NCI-H1417 (cell line): ENCODE data around the gene TMEM63A.
"Not testable (repeated sequence)": the region's sequence is repeated elsewhere in the genome, so short reads cannot be mapped to it uniquely, and the experiment has no call there.

Source experiments
- DNase-seq, 3 experiments: peaks; one replicate each; lab custom pipeline; 2025; lab: John Stamatoyannopoulos, UW

The TMEM63A gene

DNA sequence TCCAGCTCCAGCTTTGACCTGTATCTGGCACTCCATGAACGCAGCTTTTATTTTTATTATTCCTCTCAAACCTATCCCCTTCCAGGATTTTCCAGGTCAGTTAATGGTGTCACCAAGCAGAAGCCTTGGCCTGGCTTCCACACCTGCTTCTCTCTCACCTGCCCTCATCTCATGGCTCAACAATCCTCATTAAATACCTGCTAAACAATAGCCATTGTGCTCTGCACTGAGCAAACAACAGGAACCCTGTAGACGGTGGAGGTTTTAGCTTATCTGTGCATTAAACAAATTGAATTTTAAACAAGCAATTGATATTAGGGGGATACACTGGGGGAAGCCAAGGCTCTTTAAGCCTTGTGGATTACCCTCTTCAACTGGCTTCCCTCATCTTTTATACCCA, 26.6 kb upstream of the TMEM63A start:
- peak in 2 of 3 experiments; percentile 59 to 91 for DNase-seq

DNA sequence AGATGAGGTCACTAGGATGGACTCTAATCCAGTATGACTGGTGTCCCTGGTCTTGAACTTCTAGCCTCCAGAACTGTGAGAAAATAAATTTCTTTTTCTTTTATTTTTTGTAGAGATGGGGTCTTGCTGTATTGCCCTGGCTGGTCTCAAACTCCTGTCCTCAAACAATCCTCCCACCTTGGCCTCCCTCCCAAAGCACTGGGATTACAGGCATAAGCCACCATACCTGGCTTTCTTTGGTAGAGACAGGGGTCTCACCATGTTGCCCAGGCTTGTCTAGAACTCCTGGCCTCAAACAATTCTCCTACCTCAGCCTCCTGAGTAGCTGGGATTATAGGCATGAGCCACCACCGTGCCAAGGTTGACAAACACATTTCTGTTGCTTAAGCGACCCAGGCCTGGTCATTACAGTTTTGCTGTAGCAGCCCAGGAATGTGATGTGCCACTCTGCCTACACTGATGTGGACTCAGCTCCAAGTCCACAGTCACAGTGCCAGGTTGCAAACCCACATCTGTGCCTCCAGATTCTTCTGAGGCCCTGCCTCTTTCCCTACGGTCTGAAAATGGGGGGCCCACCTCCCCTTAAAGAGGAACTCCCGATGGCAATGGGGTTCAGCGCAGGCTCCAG, 25.9 kb upstream of the TMEM63A start:
- DNase-seq: no peak

DNA sequence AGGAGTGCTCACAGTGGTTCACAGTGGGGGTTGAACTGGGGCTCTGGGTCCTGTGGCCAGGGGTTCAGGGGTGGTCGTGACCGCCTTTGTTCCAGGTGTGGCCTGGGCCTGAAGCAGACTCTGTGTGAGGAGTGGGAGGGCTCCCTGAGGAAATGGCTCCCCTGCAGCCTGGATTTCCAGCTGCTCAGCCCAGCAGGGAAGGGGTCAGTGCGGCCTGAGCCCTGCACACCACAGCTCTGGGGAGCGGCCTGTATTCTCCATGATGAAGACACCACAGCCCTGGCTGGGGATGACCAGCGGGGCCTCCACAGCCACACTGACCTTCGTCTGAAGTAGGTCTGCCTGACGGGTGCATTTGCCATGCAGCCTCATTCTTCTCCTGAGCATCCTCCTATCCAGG, 25.2 kb upstream of the TMEM63A start:
- no peak for DNase-seq

DNA sequence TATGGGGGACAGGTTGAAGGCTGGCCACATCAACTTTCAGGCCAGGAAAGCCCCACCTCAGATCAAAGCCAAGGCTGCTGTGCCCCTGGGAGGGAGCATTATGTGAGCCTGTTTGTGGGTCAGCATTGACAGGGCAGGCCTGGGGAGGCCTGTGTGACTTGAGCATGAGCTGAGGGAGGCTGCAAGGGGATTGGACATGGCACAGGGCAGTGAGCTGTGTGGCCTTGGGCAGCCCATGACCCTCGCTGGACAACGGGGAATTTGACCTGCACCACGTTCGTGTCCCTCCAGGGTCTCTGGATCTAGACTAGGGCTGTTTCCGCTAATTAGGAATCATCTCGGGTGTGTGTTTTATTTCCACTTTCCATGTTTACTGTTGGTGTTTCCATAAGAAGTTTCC, 24.3 kb upstream of the TMEM63A start:
- DNase-seq: no peak

DNA sequence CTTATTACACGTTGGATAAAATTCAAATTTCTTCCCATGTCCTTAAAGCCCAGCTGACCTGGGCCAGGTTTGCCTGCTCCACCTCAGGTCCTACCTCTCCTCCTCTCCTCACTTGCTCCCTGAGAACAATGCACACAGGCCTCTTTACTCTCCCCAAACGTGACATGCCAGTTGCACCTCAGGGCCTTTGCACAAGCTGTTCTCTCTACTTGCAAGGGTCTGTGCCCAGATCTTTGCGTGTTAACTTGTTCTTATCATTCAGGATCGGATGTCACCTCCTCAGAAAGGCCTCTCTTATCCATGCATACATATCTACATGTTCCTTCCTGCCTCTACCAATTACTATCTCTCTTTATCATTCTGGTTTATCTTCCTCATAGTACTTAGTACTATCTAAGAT, 21.4 kb upstream of the TMEM63A start:
- DNase-seq: no peak

DNA sequence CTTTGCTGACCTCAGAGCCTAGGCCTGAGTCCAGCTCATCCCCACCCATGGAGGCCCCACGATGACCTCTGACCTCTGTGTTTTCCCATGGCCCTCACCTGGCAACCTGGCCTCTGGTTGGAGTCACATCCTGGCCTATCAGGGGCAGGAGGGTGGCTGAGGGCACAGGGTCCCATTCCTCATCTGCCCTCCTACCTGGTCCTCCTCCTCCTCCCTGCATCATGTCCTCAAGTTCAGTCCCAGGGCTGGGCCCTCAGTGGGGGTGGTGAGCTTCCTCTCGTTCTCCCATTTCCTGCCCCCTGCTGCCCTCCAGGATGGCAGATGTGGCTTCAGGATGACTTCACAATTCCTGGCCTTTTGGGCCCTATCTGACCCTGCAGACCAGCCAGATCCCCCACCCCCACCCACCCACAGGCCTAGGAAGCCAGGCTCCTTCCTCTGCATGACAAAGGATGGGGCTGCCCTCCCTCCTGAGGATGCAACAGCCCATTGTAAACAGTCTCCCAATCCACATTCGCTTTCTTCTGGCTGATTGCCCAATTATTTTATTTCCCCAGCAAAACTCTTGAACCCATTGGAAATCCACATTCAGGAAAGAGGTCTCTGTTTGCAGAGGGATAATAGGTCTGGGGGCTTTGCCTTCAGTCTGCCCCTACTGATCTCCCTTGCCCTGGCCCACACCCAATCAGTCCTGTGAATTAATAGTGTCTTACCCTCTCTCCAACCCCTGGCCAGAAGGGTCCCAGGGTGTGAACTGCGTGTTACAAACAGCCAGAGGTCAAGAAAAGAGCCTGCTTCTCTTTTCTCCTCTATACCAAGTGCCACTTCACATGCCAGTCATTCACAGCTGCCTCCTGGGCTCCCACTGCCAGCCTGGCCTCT, 17.1 kb upstream of the TMEM63A start:
- no peak for DNase-seq

DNA sequence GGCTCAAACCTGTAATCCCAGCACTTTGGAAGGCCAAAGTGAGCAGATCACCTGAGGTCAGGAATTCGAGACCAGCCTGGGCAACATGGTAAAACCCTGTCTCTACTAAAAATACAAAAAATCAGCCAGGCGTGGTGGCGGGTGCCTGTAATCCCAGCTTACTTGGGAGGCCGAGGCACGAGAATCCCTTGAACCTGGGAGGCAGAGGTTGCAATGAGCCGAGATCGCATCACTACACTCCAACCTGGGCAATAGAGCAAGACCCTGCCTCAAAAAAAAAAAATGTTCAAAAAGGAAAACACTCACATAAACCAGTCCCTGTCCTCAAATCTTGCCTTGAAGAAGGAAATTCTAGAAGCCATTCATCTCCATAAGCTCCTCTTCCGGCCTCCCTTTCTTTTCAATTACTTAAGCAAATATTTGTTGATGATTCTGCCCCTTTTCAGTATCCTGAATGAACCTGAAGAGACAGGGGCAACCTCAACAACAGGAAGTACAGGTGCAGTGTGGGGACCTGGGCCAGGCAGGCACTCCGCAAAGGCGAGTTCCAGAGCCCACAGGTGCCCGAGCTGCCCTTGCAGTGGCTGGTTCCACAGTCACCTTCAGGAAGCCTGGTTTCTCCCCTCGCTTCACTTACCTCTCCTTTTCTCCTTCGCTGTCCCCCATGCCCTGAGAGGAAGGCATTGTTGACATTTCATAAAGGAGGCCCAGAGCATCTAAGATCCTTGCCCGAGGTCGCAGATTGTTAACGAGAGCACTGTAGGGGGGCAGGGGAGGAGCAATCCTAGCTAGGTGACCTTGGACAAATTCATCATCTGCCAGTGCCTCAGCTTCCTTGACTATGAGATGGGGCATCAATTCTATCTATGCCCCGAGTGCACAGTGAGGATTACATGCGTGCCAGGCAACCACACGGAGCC, 15.7 kb upstream of the TMEM63A start:
- peak; percentile 1 to 43 (median 15) for DNase-seq

DNA sequence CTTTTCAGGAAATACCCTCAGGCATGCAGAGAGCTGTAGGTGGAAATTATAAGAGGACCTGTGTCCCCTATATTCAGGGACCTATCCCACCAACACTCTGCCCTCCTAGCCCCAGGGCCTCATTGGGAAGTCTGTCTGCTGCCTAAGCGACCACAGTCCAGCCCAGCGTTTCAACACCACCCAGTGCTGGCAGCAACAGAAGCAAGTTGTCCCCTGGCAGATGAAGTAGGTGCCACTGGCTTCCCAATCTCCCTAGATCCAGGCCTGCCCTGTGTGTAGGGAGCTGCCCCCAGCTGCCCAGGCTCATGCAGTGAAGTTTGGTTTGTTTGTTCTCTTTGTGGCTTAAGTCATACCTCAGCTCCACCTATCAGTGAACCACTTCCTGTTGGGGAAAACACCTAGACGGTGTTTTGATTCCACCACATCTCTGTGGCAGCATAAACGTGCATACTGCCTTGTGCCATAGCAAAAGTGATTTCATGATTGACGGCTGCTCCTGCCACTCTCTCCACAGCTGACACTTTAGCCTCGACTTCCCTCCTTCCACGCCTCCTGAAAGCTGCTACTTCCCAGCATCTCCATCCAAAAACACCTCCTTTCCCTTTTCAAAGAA, 14.9 kb upstream of the TMEM63A start:
- peak in 1 of 3 experiments; percentile 25 for DNase-seq

DNA sequence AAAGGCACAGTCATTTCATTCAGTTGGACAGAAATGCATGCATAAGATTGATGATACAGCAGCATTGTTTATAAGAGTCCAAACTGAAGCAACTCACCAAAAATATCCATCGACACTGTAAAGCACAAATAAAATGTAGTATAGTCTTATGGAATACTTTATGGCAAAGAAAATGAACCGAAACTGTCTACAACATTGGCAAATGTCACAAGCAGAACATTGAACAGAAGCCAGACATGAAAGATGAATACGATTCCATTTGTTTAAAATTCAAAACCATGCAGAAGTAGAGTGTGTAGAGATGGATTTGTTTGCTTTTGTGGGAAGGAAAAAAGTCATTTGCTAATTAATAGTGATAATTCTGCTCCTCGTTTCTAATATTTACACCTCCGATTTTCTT, 14.3 kb upstream of the TMEM63A start:
- DNase-seq: no peak

DNA sequence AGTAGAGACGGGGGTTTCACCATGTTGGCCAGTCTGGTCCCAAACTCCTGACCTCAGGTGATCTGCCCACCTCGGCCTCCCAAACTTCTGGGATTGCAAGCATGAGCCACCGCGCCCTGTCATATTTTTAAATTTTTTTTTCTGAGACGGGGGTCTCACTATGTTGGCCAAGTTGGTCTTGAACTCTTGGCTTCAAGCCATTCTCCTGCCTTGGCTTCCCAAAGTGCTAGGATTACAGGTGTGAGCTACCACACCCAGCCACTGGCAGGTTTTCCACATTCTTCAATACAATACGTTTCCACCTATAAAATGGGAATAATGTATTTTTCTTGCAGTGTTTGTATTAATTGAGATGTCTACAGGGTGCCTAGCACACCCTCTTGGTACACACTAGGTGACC, 10.1 kb upstream of the TMEM63A start:
- no peak for DNase-seq

DNA sequence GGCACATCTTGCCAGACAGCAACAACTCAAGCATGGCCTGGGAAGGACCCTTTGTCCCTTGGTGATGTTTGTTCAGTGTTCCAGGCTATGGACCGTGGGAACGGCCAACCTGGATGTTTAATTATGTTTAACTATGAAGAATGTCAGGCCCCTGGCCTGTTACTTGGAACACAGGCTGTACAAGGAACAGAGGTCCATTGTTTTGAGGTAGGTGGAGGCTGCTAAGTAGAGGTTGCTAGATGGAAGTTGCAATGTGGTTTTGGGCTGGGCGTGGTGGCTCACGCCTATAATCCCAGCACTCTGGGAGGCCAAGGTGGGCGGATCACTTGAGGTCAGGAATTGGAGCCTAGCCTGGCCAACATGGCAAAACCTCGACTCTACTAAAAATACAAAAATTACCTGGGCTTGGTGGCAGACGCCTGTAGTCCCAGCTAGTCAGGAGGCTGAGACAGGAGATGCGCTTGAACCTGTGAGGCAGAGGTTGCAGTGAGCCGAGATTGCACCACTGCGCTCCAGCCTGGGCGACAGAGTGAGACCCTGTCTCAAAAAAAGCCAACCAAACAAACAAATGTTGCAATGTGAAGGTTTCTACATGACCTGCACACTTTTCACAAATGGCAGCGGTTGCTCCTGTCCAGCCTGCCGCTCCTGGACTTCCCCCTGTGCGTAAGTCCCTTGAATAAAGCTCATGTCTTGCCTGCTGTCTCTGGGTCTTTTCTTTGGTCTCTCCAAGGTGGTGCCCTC, 9.2 kb upstream of the TMEM63A start:
- no peak for DNase-seq

DNA sequence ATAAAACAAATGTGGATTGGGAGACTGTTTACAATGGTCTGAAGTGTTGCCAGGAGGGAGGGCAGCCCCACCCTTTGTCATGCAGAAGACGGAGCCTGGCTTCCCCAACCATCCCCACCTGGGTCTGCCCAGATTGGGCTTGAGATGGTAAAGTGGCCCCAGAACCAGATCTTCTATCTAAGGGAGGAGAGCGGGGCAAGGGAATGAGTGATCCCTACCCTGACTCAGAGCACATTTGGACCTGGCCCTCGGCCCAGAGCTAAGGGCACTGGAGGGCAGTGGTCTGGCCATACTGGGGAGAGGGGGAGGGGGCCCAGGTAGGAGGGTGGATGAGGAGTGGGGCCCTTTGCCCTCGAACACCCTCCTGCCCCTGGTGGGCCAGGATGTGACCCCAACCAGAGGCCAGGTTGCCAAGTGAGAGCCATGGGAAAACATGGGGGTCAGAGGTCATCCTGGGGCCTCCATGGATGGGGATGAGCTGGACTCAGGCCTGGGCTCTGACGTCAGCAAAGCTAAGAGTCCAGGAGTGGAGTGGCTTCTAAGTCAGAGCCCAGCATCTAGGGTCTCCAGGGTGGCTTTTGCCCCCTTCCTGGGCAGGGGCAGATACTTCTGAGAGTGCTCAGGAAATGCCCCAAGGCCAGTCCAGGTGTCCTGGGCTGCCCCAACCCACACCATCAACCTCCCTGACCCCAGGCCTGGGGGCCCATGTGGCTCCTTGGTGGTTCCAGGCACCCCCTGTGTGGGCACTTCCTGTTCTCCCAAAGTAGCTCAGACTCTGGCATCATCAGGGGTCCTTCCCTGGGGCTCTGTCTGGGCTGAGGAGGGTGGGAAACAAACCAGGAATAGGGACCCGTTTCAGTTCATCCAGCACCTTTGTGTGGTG, 8.4 kb upstream of the TMEM63A start:
- DNase-seq: no peak

DNA sequence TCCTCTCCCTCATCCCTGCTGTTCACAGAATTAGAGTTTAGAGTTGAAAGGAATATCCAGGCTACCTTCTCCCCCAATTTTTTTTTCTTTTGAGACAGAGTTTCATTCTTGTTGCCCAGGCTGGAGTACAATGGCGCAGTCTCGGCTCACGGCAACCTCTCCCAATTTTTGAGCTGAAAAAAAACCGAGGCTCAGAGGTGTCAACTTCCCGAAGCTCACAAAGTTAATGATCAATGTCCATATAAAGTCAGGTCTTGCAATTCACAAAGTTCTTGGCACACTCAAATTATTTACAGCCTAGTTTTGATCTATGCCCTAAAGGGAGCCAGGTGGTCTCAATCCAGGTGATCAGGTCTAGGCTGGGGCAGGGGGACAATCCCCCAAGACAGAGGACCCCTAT, 7.6 kb upstream of the TMEM63A start:
- DNase-seq: no peak

DNA sequence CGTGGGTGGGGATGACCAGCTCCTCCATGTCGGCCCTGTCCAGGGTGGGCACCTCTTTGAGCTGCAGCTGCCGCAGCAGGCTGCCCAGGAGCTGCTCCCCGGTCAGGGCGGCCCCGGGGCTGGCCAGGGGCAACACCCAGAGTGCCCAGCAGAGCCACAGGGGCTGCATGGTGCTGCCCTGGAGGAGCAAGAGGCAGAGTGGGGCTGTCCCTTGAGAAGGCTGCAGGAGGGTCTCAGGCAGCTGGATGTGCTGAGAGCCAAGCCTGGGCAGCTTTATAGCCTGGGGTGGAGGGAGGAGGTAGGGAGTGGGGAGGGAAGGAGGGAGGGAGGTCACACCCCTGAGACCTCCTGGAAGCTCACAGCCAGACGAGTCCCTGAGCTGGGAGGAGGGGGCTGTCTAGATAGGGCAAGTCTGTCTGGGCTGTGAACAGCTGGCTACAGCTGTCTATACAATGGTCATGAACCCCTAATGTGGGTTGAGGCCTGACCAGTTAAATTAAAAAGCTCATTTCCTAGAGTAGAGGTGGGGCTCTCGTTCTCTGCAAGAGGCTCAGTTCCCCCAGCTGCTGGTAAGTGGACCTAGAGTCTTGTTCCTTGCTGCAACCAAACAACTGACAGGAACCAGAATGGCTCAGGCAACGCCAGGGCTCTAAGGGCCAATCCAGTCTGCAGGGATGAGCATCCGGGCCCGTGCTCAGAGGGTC, 6.9 kb upstream of the TMEM63A start, which contains the start of gene LEFTY1:
Gene LEFTY1, minus strand, starts transcription at position 249 of the 704 bp plus-strand sequence. Its CDS starts 80 bp downstream, at position 169.
- no peak for DNase-seq

DNA sequence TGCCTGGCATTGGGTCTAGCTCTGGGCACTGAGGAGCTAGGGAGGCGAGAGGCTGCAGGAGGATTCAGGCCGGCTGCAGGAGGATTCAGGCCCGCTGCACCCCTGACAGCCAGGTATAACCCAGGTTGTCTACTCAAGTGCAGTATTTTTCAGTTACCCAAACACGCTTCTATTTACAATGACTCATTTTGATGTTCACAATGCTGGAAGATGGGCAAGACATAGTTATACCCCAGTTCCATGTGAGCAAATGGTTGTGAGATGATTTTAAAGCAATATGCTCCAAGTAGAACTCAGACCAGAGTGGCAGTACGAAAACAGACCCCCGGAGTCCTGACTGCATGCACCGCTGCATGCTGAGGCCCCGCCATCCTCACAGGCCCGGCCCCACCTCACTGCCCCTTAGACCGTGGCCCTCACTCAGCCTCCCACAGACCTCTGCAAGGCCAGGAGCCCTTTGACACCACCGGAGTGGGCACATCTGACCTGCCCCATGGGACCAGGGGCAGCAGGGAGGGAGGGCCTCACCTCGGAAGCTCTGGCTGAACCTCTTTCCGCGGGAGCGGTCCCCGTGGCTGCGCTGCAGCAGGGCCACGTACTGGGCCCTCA, 6.2 kb upstream of the TMEM63A start:
- DNase-seq: no peak

DNA sequence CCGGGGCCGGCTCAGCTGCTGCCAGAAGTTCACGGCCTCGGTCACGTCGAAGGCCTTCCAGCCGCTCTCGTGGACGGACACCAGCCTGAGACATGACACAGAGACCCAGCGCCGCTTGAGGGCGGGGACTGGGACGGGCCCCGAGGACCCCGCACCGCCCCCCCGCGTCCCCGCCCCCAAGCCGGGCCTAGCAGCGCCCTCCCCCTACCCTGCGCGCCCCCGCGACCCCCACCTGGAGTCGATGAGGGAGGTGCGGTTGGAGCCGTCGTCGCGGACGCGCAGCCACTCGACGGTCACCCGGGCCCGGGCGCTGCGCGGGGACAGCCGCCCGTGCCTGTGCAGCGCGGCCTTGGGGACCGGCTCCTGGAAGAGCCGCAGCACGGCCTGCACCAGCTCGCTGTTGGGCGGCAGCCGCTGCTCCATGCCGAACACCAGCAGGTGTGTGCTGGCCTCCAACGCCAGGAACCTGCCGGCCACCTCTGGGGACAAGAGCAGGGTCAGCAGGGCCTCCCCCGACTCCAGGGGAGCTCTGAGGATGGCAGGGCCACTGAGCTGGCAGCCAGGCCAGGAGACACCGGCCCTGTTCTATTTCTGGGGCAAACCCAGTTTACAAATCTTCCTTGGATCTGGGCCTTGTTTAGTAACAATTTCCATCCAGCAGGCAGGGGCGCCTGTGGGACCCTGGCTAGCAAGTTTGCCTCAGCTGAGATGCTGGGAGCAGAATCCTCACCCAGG, 5.5 kb upstream of the TMEM63A start:
- DNase-seq: not testable (repeated sequence)

DNA sequence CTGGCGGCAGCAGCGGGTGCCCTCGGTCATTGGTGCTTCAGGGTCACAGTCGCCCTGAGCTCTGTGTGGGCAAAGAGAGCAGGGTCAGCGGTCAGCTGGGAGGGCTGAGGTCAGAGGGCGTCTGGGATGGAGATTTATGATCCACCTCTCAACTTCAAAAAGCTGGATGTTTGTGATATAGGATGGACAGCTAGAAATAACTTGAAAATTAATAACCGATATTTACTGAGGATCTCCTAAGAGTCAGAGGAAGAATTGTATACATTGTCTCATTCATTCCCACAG, 4.8 kb upstream of the TMEM63A start:
- DNase-seq: no peak

DNA sequence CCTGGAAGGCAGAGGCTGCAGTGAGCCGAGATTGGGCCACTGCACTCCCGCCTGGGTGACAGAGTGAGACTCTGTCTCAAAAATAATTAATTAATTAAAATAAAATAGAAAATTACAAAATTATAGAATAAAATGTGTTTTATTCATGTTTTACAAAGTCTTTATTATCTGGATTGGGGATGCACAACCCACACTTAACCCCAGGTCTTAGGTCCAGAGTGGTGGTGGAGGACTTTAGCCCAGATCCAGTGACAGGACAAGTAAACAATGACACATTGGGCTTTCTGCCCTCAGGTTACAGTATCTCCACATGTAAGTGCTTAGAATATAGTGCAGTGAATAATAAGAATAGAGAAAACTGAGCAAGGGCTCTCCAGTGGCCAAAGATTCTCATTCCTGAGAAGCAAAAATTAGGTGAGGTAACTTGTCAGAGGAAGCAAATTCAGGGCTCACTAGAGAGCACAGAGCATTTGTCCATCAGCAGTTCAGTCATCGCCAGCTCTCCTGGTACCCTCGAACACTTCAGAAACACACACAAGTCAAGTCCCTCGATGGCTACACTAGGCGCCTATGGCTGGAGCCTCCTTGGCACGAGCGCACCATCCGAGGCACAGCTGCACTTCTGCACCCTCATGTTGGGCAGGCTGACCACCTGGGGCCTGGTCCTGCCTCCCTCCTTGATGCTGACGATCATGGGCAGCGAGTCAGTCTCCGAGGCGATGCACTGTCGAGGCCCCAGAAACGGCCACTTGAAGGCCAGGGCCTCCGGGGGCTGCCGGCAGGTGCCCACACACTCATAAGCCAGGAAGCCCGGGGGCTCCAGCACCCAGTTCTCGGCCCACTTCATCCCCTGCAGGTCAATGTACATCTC, 4.2 kb upstream of the TMEM63A start:
- DNase-seq: no peak
